K562 (cell line): ENCODE data around the gene STX2. TPM values are rescaled to one million over a fixed set of nuclear protein-coding genes. Genes with fewer than 3 reads are reported as not detected.

Source experiments
- BDP1 ChIP-seq: IDR thresholded peaks from 3 replicates; pipeline ENCODE4 v1.6.1; 2011; ENCODE audit not compliant: insufficient read length, insufficient read depth
- BHLHE40 ChIP-seq: IDR thresholded peaks from 2 replicates; pipeline ENCODE4 v1.6.1; 2011; ENCODE audit warnings: low read length, improper control_type of control experiment
- BRF2 ChIP-seq: IDR thresholded peaks from 3 replicates; pipeline ENCODE4 v1.6.1; 2011; ENCODE audit warnings: borderline replicate concordance, mild to moderate bottlenecking; ENCODE audit not compliant: insufficient read length, insufficient read depth
- ELF1 ChIP-seq: fragments of 200-800 bp; sonication (Bioruptor generic); IDR thresholded peaks from 2 replicates; pipeline ENCODE4 v1.6.1; 2016; ENCODE audit warnings: missing genetic modification characterization, missing compliant biosample characterization
- GTF2F1 ChIP-seq: IDR thresholded peaks from 2 replicates; pipeline ENCODE4 v1.6.1; 2011; ENCODE audit warnings: low read depth, low read length, improper control_type of control experiment
- HBP1 ChIP-seq: fragments of 450-650 bp; formaldehyde crosslinking; IDR thresholded peaks from 2 replicates; pipeline ENCODE4 v1.4.0; 2022; ENCODE audit warnings: missing genetic modification characterization
- HNRNPL ChIP-seq: fragments of 200-400 bp; formaldehyde crosslinking; IDR thresholded peaks from 2 replicates; pipeline ENCODE4 v1.6.1; 2017; ENCODE audit warnings: low read depth, mild to moderate bottlenecking, low read length
- ILF3 ChIP-seq: fragments of 450-650 bp; IDR thresholded peaks from 2 replicates; pipeline ENCODE4 v1.6.1; 2018; ENCODE audit warnings: antibody characterized with exemption, mild to moderate bottlenecking, moderate library complexity, borderline replicate concordance
- IRF2 ChIP-seq: sonication (generic); formaldehyde crosslinking; IDR thresholded peaks from 2 replicates; pipeline ENCODE4 v1.8.1; 2022; ENCODE audit warnings: mild to moderate bottlenecking, missing genetic modification reagents
- MAFK ChIP-seq: IDR thresholded peaks from 2 replicates; pipeline ENCODE4 v1.6.1; 2011; ENCODE audit warnings: low read length, improper control_type of control experiment
- MTA1 ChIP-seq: fragments of 450-650 bp; IDR thresholded peaks from 2 replicates; pipeline ENCODE4 v1.6.1; 2017; ENCODE audit warnings: borderline replicate concordance
- NCOA1 ChIP-seq: fragments of 450-650 bp; IDR thresholded peaks from 2 replicates; pipeline ENCODE4 v1.6.1; 2016; ENCODE audit warnings: low read depth
- PATZ1 ChIP-seq: fragments of 250-450 bp; sonication (Bioruptor Pico); IDR thresholded peaks from 2 replicates; pipeline ENCODE4 v1.5.0; 2020; ENCODE audit warnings: mild to moderate bottlenecking, borderline replicate concordance
- TEAD4 ChIP-seq, 2 experiments: sonication (generic) in 1 of 2; formaldehyde crosslinking in 1 of 2; IDR thresholded peaks; 2 replicates each; pipeline versions ENCODE4 v1.6.1 to v1.8.0; 2012 to 2022; ENCODE audit warnings: borderline replicate concordance in 1 of 2, inconsistent platforms in 1 of 2, low read length in 1 of 2, mild to moderate bottlenecking in 1 of 2, missing genetic modification reagents in 1 of 2
- THRB ChIP-seq: fragments of 450-650 bp; formaldehyde crosslinking; conservative IDR thresholded peaks from 2 replicates; pipeline ENCODE4 v1.4.0; 2022; ENCODE audit warnings: mild to moderate bottlenecking, missing genetic modification characterization
- ZNF263 ChIP-seq: sonication (generic); formaldehyde crosslinking; IDR thresholded peaks from 2 replicates; pipeline ENCODE4 v1.8.0; 2022; ENCODE audit warnings: mild to moderate bottlenecking, missing genetic modification reagents, borderline replicate concordance
- ZNF282 ChIP-seq: sonication (generic); formaldehyde crosslinking; IDR thresholded peaks from 2 replicates; pipeline ENCODE4 v1.8.1; 2023; ENCODE audit warnings: missing genetic modification reagents
- ZNF395 ChIP-seq: fragments of 200-800 bp; sonication (Bioruptor generic); IDR thresholded peaks from 2 replicates; pipeline ENCODE4 v1.6.1; 2017; ENCODE audit warnings: missing genetic modification characterization, missing compliant biosample characterization
- ZNF764 ChIP-seq: fragments of 250-450 bp; sonication (Bioruptor Pico); IDR thresholded peaks from 2 replicates; pipeline ENCODE4 v1.4.0; 2020; ENCODE audit warnings: low read depth, mild to moderate bottlenecking, moderate library complexity
- polyA plus RNA-seq, 8 experiments: library from polyadenylated mRNA; depleted of rRNA in 4 of 8; stranded (reverse) in 5 of 8; unstranded in 3 of 8; fragments of >200 nt; fragmentation: Nextera tagmentation in 2 of 8; fragmentation: Illumina TruSeq in 1 of 8; extraction: Ambion mirVana in 2 of 8; extraction: Trizol in 1 of 8; gene quantifications; 2 replicates each; pipeline versions ENCODE4 v1.2.1 to v1.2.3, GENCODE V29; 2011 to 2014; ENCODE audit warnings: inconsistent platforms in 1 of 8, missing spikeins in 1 of 8
- total RNA-seq, 7 experiments: library from RNA; depleted of rRNA in 6 of 7; stranded (reverse); fragments of >200 nt in 6 of 7; fragmentation: Illumina TruSeq in 2 of 7; extraction: Trizol in 2 of 7; gene quantifications; 2 replicates each; pipeline versions ENCODE4 v1.2.1 to v1.2.3, GENCODE V29; 2011 to 2021; ENCODE audit warnings: low replicate concordance in 1 of 7

The STX2 gene
- total and polyA plus RNA-seq, 9 of the 15 experiments (the other 6 are each of a cell fraction or from before 2014, with no cell fraction given) = 22.2 to 54.6 (median 30.8) TPM

- TF ChIP-seq HBP1 (CRISPR knock-in tag) = no peak
- no peak for TF ChIP-seq HNRNPL
- no peak; the same call in 1 of the 2 replicates for TF ChIP-seq ZNF395 (CRISPR knock-in tag)
- 0 out of 2 replicates have a peak, but pooled peaks have one; percentile 57 for TF ChIP-seq MTA1
- no peak for TF ChIP-seq BRF2
- no peak for TF ChIP-seq IRF2 (CRISPR knock-in tag)
- TF ChIP-seq MAFK = 0 out of 2 replicates have a peak, but pooled peaks have one; percentile 27
- peak; percentile 21; the same call in 1 of the 2 replicates for TF ChIP-seq ZNF263 (CRISPR knock-in tag)
- peak; percentile 80 for TF ChIP-seq BHLHE40
- TF ChIP-seq ELF1 (tag) = peak; percentile 51; the same call in 1 of the 2 replicates
- TF ChIP-seq ZNF764 (CRISPR knock-in tag) = no peak
- peak; percentile 26; the same call in 1 of the 2 replicates for TF ChIP-seq TEAD4 (IDR thresholded peaks at IDR 0.05; ENCODE audit: low read length)
- TF ChIP-seq TEAD4 (CRISPR knock-in tag; IDR thresholded peaks at IDR 0.05; ENCODE audit: borderline replicate concordance) = no peak
- no peak for TF ChIP-seq ILF3
- TF ChIP-seq BDP1 = no peak
- no peak for TF ChIP-seq GTF2F1
- no peak for TF ChIP-seq THRB (CRISPR knock-in tag)
- no peak for TF ChIP-seq PATZ1
- TF ChIP-seq ZNF282 (CRISPR knock-in tag) = no peak
- peak; percentile 52; the same call in 1 of the 2 replicates for TF ChIP-seq NCOA1
Observed at GRCh38 chr12:130838951-130839769, at the start of gene STX2 (continued).
